ENCODE results near the gene ARID4B. TPM values are rescaled to one million over a fixed set of nuclear protein-coding genes. Genes with fewer than 3 reads are reported as not detected.

Gene ARID4B
- total and polyA plus RNA-seq, 2 of the 13 experiments (the other 11 are each of a cell fraction or from before 2014, with no cell fraction given), result 9.7 to 24.6 TPM

- TF ChIP-seq ZNF569 (CRISPR knock-in tag; IDR thresholded peaks at IDR 0.05; ENCODE audit: borderline replicate concordance), result no peak
- no peak for TF ChIP-seq ZNF672 (CRISPR knock-in tag; IDR thresholded peaks at IDR 0.05)
- TF ChIP-seq POGZ (CRISPR knock-in tag; IDR thresholded peaks at IDR 0.05), result no peak
- TF ChIP-seq ZNF788 (CRISPR knock-in tag; IDR thresholded peaks at IDR 0.05; ENCODE audit: borderline replicate concordance), result no peak
- TF ChIP-seq ZNF775 (CRISPR knock-in tag; IDR thresholded peaks at IDR 0.05; ENCODE audit: borderline replicate concordance), result no peak
- TF ChIP-seq ZNF781 (CRISPR knock-in tag; IDR thresholded peaks at IDR 0.05; ENCODE audit: borderline replicate concordance, not compliant biosample characterization), result no peak
- TF ChIP-seq FOXA1 (IDR thresholded peaks at IDR 0.05), result no peak
- TF ChIP-seq FOXA1 (CRISPR knock-in tag; IDR thresholded peaks at IDR 0.05), result no peak
- TF ChIP-seq ZNF615 (CRISPR knock-in tag; IDR thresholded peaks at IDR 0.05; ENCODE audit: borderline replicate concordance), result no peak
Observed at GRCh38 chr1:235351441-235351840, 23.5 kb upstream of the ARID4B start (continued).

DNA sequence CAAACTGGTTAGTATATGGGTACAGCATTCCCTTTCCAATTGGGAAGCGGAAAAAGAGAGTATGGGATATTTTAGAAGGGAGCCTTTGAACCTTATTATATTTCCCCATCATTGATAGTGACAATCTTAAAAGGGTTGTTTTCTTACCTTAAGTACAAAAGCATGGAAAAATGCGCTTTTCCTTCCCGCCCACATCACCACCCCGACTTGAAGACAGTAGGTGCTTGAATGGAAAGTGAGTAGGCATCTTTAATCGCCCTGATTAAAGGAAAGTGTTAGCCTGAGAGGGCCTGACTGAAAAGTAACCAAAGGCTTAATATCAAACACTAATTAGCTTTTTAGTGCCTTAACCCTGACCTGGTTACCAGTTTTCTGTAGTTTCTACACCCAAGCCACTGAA is 15.7 kb upstream of the ARID4B start:
- FAIRE-seq, result no peak
- H4K20me1 ChIP-seq (ENCODE audit: insufficient read depth, low read length), result no peaks in the 10 kb centered on the region
- DNase-seq (ENCODE audit: low spot score), result no peak
- ATAC-seq, result no peak
- intact Hi-C loops (cut with micrococcal nuclease; ENCODE audit: unreplicated experiment), result no loop called here
- H3K27ac ChIP-seq (ENCODE audit: extremely low read length, insufficient read depth, low read length), result no peak overlapping the region
- no peak overlapping the region for H3K9ac ChIP-seq (ENCODE audit: insufficient read depth, low read depth, low read length)
- no peaks in the 10 kb centered on the region for H3K79me2 ChIP-seq (ENCODE audit: insufficient read depth, low read length)
- no peaks in the 10 kb centered on the region for H3K9me3 ChIP-seq (ENCODE audit: low read length)
- BruUV-seq (replicated peaks), result no TSS peak
- H3K27me3 ChIP-seq (ENCODE audit: control insufficient read depth in 1 of 2, insufficient read depth in 2 of 2, low read length in 2 of 2), result no peaks in the 10 kb centered on the region
- ChIA-PET CTCF (ENCODE audit: low intra/inter-chr PET ratio, low total read pairs) (no interaction called here), POLR2A (no interaction called here)
- no peak overlapping the region for H3K4me3 ChIP-seq (replicated peaks in 1 of 3; ENCODE audit: insufficient read depth in 1 of 3, low read depth in 2 of 3, low read length in 3 of 3)
- no peak overlapping the region for H3K4me2 ChIP-seq (ENCODE audit: low read depth, low read length)
- no peak for TF ChIP-seq NFRKB (IDR thresholded peaks at IDR 0.05)
- no peak for TF ChIP-seq BCL3 (CRISPR knock-in tag; IDR thresholded peaks at IDR 0.05)
- no peak for TF ChIP-seq ZNF225 (CRISPR knock-in tag; IDR thresholded peaks at IDR 0.05)
- no peak for TF ChIP-seq ZNF839 (CRISPR knock-in tag; IDR thresholded peaks at IDR 0.05; ENCODE audit: borderline replicate concordance)
- TF ChIP-seq ARID3A (IDR thresholded peaks at IDR 0.05; ENCODE audit: low read depth, low read length), result no peak
- no peak for TF ChIP-seq EED (CRISPR knock-in tag; IDR thresholded peaks at IDR 0.05)
- TF ChIP-seq NR2F2 (IDR thresholded peaks at IDR 0.05; ENCODE audit: borderline replicate concordance, low read depth), result no peak
- no peaks in the 10 kb centered on the region for H3K4me1 ChIP-seq (ENCODE audit: insufficient read depth, low read length)
- WGBS (ENCODE audit: low lambda C conversion rate), result 98% methylated on average over 5 of the region's 5 CpGs
- no peak overlapping the region for H2AFZ ChIP-seq (ENCODE audit: low read length)
- in situ Hi-C loops (cut with HindIII; ENCODE audit: extremely low pct_ligation_motif_present, low pct_unique_long_range_greater_than_20kb), result no loop called here
- H3K36me3 ChIP-seq (replicated peaks in 1 of 2; ENCODE audit: control insufficient read depth in 1 of 2, insufficient read depth in 2 of 2, low read length in 2 of 2), result peaks cover 2 to 17% of the 10 kb centered on the region in 2 experiments; a peak in 4 of 5 replicates

All from HepG2 (cell line).